HG02884 (cell line): ENCODE results near the gene SUPT20H.
"Not testable (repeated sequence)": the region's sequence is repeated elsewhere in the genome, so short reads cannot be mapped to it uniquely, and the experiment has no call there.

Experiments used
- ATAC-seq: cut with Tn5 transposase; IDR thresholded peaks from one replicate; pipeline ENCODE4 v1.9.1; 2021; ENCODE audit warnings: mild to moderate bottlenecking, moderate library complexity; ENCODE audit not compliant: unreplicated experiment

SUPT20H gene

GRCh38 chr13:37070145-37070695, 10.7 kb upstream of the SUPT20H start:
- ATAC-seq = no peak

GRCh38 chr13:37069597-37070103, 10.2 kb upstream of the SUPT20H start:
- no peak for ATAC-seq

- no peak for ATAC-seq
Measured at GRCh38 chr13:37068962-37069361, 9.5 kb upstream of the SUPT20H start.

GRCh38 chr13:37067874-37068273, 8.4 kb upstream of the SUPT20H start:
- ATAC-seq = no peak

GRCh38 chr13:37065890-37066526, 6.5 kb upstream of the SUPT20H start:
- ATAC-seq = no peak

- ATAC-seq = peak; percentile 25
Measured at GRCh38 chr13:37059848-37060192, 332 bp upstream of the SUPT20H start.

GRCh38 chr13:37056228-37056627, 3.3 kb downstream of the SUPT20H start:
- not testable (repeated sequence) for ATAC-seq

GRCh38 chr13:37053111-37053510, 6.4 kb downstream of the SUPT20H start:
- not testable (repeated sequence) for ATAC-seq

- ATAC-seq = no peak
Measured at GRCh38 chr13:37049810-37050209, 9.7 kb downstream of the SUPT20H start.

GRCh38 chr13:37047846-37048245, 11.6 kb downstream of the SUPT20H start:
- ATAC-seq = no peak

GRCh38 chr13:37047032-37047431, 12.5 kb downstream of the SUPT20H start:
- no peak for ATAC-seq

GRCh38 chr13:37046062-37046461, 13.4 kb downstream of the SUPT20H start:
- no peak for ATAC-seq

- no peak for ATAC-seq
Measured at GRCh38 chr13:37040789-37041188, 18.7 kb downstream of the SUPT20H start.

GRCh38 chr13:37039896-37040295, 19.6 kb downstream of the SUPT20H start:
- ATAC-seq = no peak

GRCh38 chr13:37037241-37037640, 22.2 kb downstream of the SUPT20H start:
- no peak for ATAC-seq

- ATAC-seq = no peak
Measured at GRCh38 chr13:37029617-37030016, 29.9 kb downstream of the SUPT20H start.

GRCh38 chr13:37027639-37028038, 31.8 kb downstream of the SUPT20H start:
- ATAC-seq = no peak

GRCh38 chr13:37026771-37027170, 32.7 kb downstream of the SUPT20H start:
- ATAC-seq = no peak

- no peak for ATAC-seq
Measured at GRCh38 chr13:37023871-37024270, 35.6 kb downstream of the SUPT20H start.

- no peak for ATAC-seq
Measured at GRCh38 chr13:37014609-37015008, 44.9 kb downstream of the SUPT20H start.

GRCh38 chr13:37011788-37012187, 47.7 kb downstream of the SUPT20H start:
- ATAC-seq = no peak

GRCh38 chr13:37011002-37011401, 48.5 kb downstream of the SUPT20H start:
- no peak for ATAC-seq

- ATAC-seq = no peak
Measured at GRCh38 chr13:37010424-37010823, 49.1 kb downstream of the SUPT20H start.
